ENCODE results near the gene STXBP6. TPM values are rescaled to one million over a fixed set of nuclear protein-coding genes. Genes with fewer than 3 reads are reported as not detected.
A peak's percentile ranks its signal among the peaks of the same experiment; 100 is the strongest.

Gene STXBP6
- total and polyA plus RNA-seq, 2 of the 13 experiments (the other 11 are each of a cell fraction or from before 2014, with no cell fraction given): 35.3 to 42.8 TPM

DNA sequence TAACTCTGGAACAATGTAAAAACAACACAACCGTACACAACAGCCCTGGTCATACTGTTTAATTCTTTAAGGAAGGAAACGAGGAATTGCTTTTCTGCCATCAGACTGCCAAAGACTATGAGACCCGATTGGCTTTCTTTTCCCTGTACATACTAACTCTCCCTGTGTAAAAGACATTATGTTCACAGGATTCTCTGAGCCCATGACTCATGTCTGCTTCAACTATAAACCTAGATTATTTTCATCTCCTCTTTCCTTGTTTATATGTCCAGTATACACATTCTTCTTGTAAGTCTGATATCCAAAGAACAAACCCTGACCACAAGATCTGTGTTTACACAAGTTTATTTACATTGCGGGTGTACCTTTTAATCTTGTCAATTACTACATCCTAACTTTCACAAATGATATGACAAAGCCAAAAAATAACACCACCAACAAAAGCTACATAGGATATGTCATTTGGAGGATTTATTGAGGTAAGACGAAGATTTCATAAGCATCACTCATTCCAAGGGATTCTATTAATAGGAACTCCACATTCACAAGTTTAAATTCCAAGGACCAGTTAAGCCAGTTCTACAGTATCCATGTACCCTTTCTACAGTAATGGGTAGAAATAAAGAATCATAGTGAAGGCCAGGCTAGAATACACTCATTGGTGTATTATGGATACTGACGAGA lies 67.3 kb downstream of the STXBP6 start (continued):
- no peak for TF ChIP-seq KDM5B (CRISPR knock-in tag; IDR thresholded peaks at IDR 0.05; ENCODE audit: borderline replicate concordance)
- TF ChIP-seq ZNF550 (CRISPR knock-in tag; IDR thresholded peaks at IDR 0.05; ENCODE audit: borderline replicate concordance): no peak
- no peak for TF ChIP-seq NFIB (CRISPR knock-in tag; IDR thresholded peaks at IDR 0.05; ENCODE audit: borderline replicate concordance)
- no peak for TF ChIP-seq ZNF737 (CRISPR knock-in tag; IDR thresholded peaks at IDR 0.05; ENCODE audit: borderline replicate concordance)
- TF ChIP-seq ZNF572 (CRISPR knock-in tag; IDR thresholded peaks at IDR 0.05): no peak
- no peak for TF ChIP-seq HMGXB3 (CRISPR knock-in tag; IDR thresholded peaks at IDR 0.05; ENCODE audit: borderline replicate concordance)
- TF ChIP-seq MXD3 (CRISPR knock-in tag; IDR thresholded peaks at IDR 0.05): no peak
- no peak for TF ChIP-seq ATM (IDR thresholded peaks at IDR 0.05; ENCODE audit: borderline replicate concordance)
- TF ChIP-seq NFYC (CRISPR knock-in tag; IDR thresholded peaks at IDR 0.05): 0 out of 2 replicates have a peak, but pooled peaks have one; percentile 4
- TF ChIP-seq HDAC2 (CRISPR knock-in tag; IDR thresholded peaks at IDR 0.05): peak; percentile 69
- no peak for TF ChIP-seq POGK (CRISPR knock-in tag; conservative IDR thresholded peaks at IDR 0.05)
- no peak for TF ChIP-seq ZNF598 (CRISPR knock-in tag; IDR thresholded peaks at IDR 0.05; ENCODE audit: borderline replicate concordance)
- no peak for TF ChIP-seq ZNF143 (CRISPR knock-in tag; IDR thresholded peaks at IDR 0.05)
- no peak for TF ChIP-seq TBX2 (CRISPR knock-in tag; IDR thresholded peaks at IDR 0.05; ENCODE audit: borderline replicate concordance)
- TF ChIP-seq ZNF567 (CRISPR knock-in tag; IDR thresholded peaks at IDR 0.05; ENCODE audit: borderline replicate concordance): no peak
- no peak for TF ChIP-seq MED8 (CRISPR knock-in tag; IDR thresholded peaks at IDR 0.05; ENCODE audit: insufficient replicate concordance)
- no peak for TF ChIP-seq SMAD1 (CRISPR knock-in tag; IDR thresholded peaks at IDR 0.05; ENCODE audit: borderline replicate concordance, low read depth)
- no peak for TF ChIP-seq HOXA9 (CRISPR knock-in tag; IDR thresholded peaks at IDR 0.05; ENCODE audit: borderline replicate concordance)
- no peak for TF ChIP-seq ZNF17 (CRISPR knock-in tag; IDR thresholded peaks at IDR 0.05)
- no peak for TF ChIP-seq IKZF4 (CRISPR knock-in tag; IDR thresholded peaks at IDR 0.05; ENCODE audit: borderline replicate concordance, low read depth, not compliant biosample characterization)
- no peak for TF ChIP-seq ATF1 (CRISPR knock-in tag; IDR thresholded peaks at IDR 0.05)
- no peak for TF ChIP-seq ZNF512 (CRISPR knock-in tag; IDR thresholded peaks at IDR 0.05)

All from HepG2 (cell line).